Renal cortical epithelial cell (primary cell): Measurements from ENCODE around the gene AFP. TPM values are rescaled to one million over a fixed set of nuclear protein-coding genes. Genes with fewer than 3 reads are reported as not detected.

Source experiments
- DNase-seq: peaks from one replicate; pipeline ENCODE4 v3.0.0-alpha.2; 2011; ENCODE audit warnings: low read depth
- total RNA-seq: library from RNA; depleted of rRNA; stranded (reverse); fragments of >200 nt; gene quantifications from 2 replicates; pipeline ENCODE4 v1.2.3, GENCODE V29; 2014

Gene AFP
- total RNA-seq, 1 donor from 2014 or later = 0.75 TPM

GRCh38 chr4:73438048-73438447 is 2.0 kb downstream of the AFP start:
- DNase-seq = no peak

- DNase-seq = no peak
Observed at GRCh38 chr4:73438582-73439215, 2.7 kb downstream of the AFP start.

- DNase-seq = no peak
Observed at GRCh38 chr4:73439445-73439844, 3.4 kb downstream of the AFP start.

GRCh38 chr4:73439991-73440390 is 4.0 kb downstream of the AFP start:
- no peak for DNase-seq

- DNase-seq = no peak
Observed at GRCh38 chr4:73440653-73441052, 4.6 kb downstream of the AFP start.

GRCh38 chr4:73442275-73442674 is 6.3 kb downstream of the AFP start:
- no peak for DNase-seq

- no peak for DNase-seq
Observed at GRCh38 chr4:73443224-73443623, 7.2 kb downstream of the AFP start.

GRCh38 chr4:73445383-73446335 is 9.6 kb downstream of the AFP start:
- no peak for DNase-seq

GRCh38 chr4:73446336-73446938 is 10.4 kb downstream of the AFP start:
- peak; percentile 69 for DNase-seq

GRCh38 chr4:73447671-73448070 is 11.7 kb downstream of the AFP start:
- DNase-seq = no peak

GRCh38 chr4:73448448-73449203 is 12.6 kb downstream of the AFP start:
- no peak for DNase-seq

- peak; percentile 94 for DNase-seq
Observed at GRCh38 chr4:73450398-73451004, 14.5 kb downstream of the AFP start.

GRCh38 chr4:73451404-73451803 is 15.4 kb downstream of the AFP start:
- peak; percentile 9 for DNase-seq

- no peak for DNase-seq
Observed at GRCh38 chr4:73451981-73452747, 16.1 kb downstream of the AFP start.

- DNase-seq = peak; percentile 54
Observed at GRCh38 chr4:73452953-73453700, 17.1 kb downstream of the AFP start.

- DNase-seq = peak; percentile 96
Observed at GRCh38 chr4:73453701-73454005, 17.6 kb downstream of the AFP start.

GRCh38 chr4:73454920-73455319 is 18.9 kb downstream of the AFP start:
- no peak for DNase-seq

GRCh38 chr4:73456177-73457022 is 20.4 kb downstream of the AFP start:
- DNase-seq = no peak
